K562 (cell line): ENCODE measurements around the gene TIGD1. TPM values are rescaled to one million over a fixed set of nuclear protein-coding genes. Genes with fewer than 3 reads are reported as not detected.

Experiments used
- ATAC-seq: fragments of 200-7000 bp; cut with Tn5 transposase; 3 replicates; pipeline ENCODE4 v1.9.1; 2020; ENCODE audit warnings: moderate library complexity
- BruUV-seq: library from RNA; stranded (reverse); fragments of 400-500 nt; replicated peaks from 2 replicates; lab custom pipeline; 2021; lab: Mats Ljungman, UMichigan
- CTCF ChIA-PET: fragments of 300-600 bp; formaldehyde crosslinking; extraction: SDS; loops from one replicate; lab custom pipeline; 2021; ENCODE audit warnings: low intra/inter-chr PET ratio; lab: Yijun Ruan, JAX
- POLR2A ChIA-PET: fragments of 300-600, 350-650 bp; sonication (Branson Sonifier 250); formaldehyde crosslinking; extraction: SDS; loops from one replicate; lab custom pipeline; 2021; ENCODE audit warnings: antibody characterized with exemption, inconsistent platforms; lab: Yijun Ruan, JAX
- DNase-seq, 4 experiments: peaks; one replicate each; pipeline versions ENCODE4 v3.0.0 to v3.0.0-alpha.2; 2011 to 2018; ENCODE audit warnings: low spot score in 3 of 4, mixed read lengths in 3 of 4; ENCODE audit errors: extremely low read depth in 1 of 4
- FAIRE-seq: peaks from 2 replicates; lab custom pipeline; 2011; peaks lifted over from hg19 to GRCh38; lab: Jason Lieb, UNC
- H2AFZ ChIP-seq: 2 replicates; pipeline ENCODE4 v1.6.0; 2011; ENCODE audit warnings: low read depth, low read length, control low read depth, inconsistent platforms
- H3K27ac ChIP-seq: fragments of 200-600 bp; 3 replicates; pipeline ENCODE4 v1.8.0; 2011; ENCODE audit warnings: low read depth, mild to moderate bottlenecking, control low read depth, inconsistent platforms, low read length, moderate library complexity, mixed read lengths; ENCODE audit errors: extremely low read depth
- H3K27me3 ChIP-seq, 2 experiments: fragments of 300-600 bp in 1 of 2; 2 replicates in 1 of 2; 3 replicates in 1 of 2; pipeline versions ENCODE4 v1.6.0 to v1.8.0; 2011; ENCODE audit warnings: inconsistent platforms in 2 of 2, low read length in 2 of 2, mild to moderate bottlenecking in 1 of 2, mixed read lengths in 1 of 2, moderate library complexity in 1 of 2; ENCODE audit not compliant: control insufficient read depth in 2 of 2, insufficient read depth in 2 of 2
- H3K36me3 ChIP-seq: fragments of 300-600 bp; 3 replicates; pipeline ENCODE4 v1.8.0; 2011; ENCODE audit warnings: mild to moderate bottlenecking, low read length, inconsistent platforms; ENCODE audit not compliant: control insufficient read depth, insufficient read depth
- H3K4me1 ChIP-seq, 2 experiments: fragments of 200-600 bp in 1 of 2; replicated peaks in 1 of 2; 2 replicates in 1 of 2; 3 replicates in 1 of 2; pipeline versions ENCODE4 v1.5.1 to v1.8.0; 2011; ENCODE audit warnings: inconsistent platforms in 2 of 2, low read length in 2 of 2, mild to moderate bottlenecking in 1 of 2, mixed read lengths in 1 of 2, moderate library complexity in 1 of 2; ENCODE audit not compliant: control insufficient read depth in 2 of 2, insufficient read depth in 2 of 2
- H3K4me2 ChIP-seq: 2 replicates; pipeline ENCODE4 v1.6.1; 2011; ENCODE audit warnings: low read length, control low read depth, inconsistent platforms, mixed read lengths; ENCODE audit not compliant: insufficient read depth
- H3K4me3 ChIP-seq: fragments of 200-600 bp; sonication (generic), shearing (Covaris generic); 2 replicates; pipeline ENCODE4 v1.5.1; 2016; ENCODE audit warnings: control low read depth, inconsistent platforms
- H3K79me2 ChIP-seq: fragments of 200-600 bp; 3 replicates; pipeline ENCODE4 v1.8.0; 2011; ENCODE audit warnings: low read length, inconsistent platforms; ENCODE audit not compliant: control insufficient read depth, insufficient read depth
- H3K9ac ChIP-seq, 2 experiments: 2 replicates each; pipeline versions ENCODE4 v1.6.0 to v1.6.1; 2011; ENCODE audit warnings: low read depth in 2 of 2, low read length in 2 of 2, control low read depth in 1 of 2, inconsistent platforms in 1 of 2, mild to moderate bottlenecking in 1 of 2, mixed read lengths in 1 of 2; ENCODE audit not compliant: insufficient read depth in 1 of 2
- H3K9me1 ChIP-seq: one replicate; pipeline ENCODE4 v1.6.0; 2011; ENCODE audit warnings: inconsistent platforms, mild to moderate bottlenecking, low read length, moderate library complexity; ENCODE audit not compliant: control insufficient read depth, insufficient read depth
- H3K9me3 ChIP-seq: replicated peaks from 2 replicates; pipeline ENCODE4 v1.5.1; 2011; ENCODE audit warnings: low read depth, low read length, inconsistent platforms; ENCODE audit not compliant: control insufficient read depth, insufficient read depth
- H4K20me1 ChIP-seq: replicated peaks from 2 replicates; pipeline ENCODE4 v1.6.1; 2011; ENCODE audit warnings: low read length, inconsistent platforms, mixed read lengths; ENCODE audit not compliant: control insufficient read depth, insufficient read depth
- ATF6 ChIP-seq: sonication (generic); formaldehyde crosslinking; IDR thresholded peaks from 2 replicates; pipeline ENCODE4 v1.4.0; 2020; ENCODE audit warnings: mild to moderate bottlenecking, missing genetic modification reagents
- CREBBP ChIP-seq: IDR thresholded peaks from one replicate; pipeline ENCODE4 v1.6.1; 2012; ENCODE audit warnings: low read depth, mild to moderate bottlenecking, control low read depth, inconsistent platforms, low read length
- EHMT2 ChIP-seq: fragments of 450-650 bp; IDR thresholded peaks from 2 replicates; pipeline ENCODE4 v1.6.1; 2018; ENCODE audit warnings: antibody characterized with exemption
- ETS2 ChIP-seq: IDR thresholded peaks from 2 replicates; pipeline ENCODE4 v1.6.1; 2016; ENCODE audit warnings: borderline replicate concordance, missing genetic modification characterization, mild to moderate bottlenecking, moderate library complexity, missing compliant biosample characterization; ENCODE audit not compliant: poor library complexity, severe bottlenecking
- KDM1A ChIP-seq, 2 experiments: fragments of 450-650 bp; IDR thresholded peaks; 2 replicates each; pipeline ENCODE4 v1.6.1; 2016; ENCODE audit warnings: mild to moderate bottlenecking in 2 of 2
- MCM5 ChIP-seq: fragments of 450-650 bp; IDR thresholded peaks from 2 replicates; pipeline ENCODE4 v1.6.1; 2016; ENCODE audit warnings: low read depth
- PCBP2 ChIP-seq: fragments of 200-400 bp; formaldehyde crosslinking; IDR thresholded peaks from 2 replicates; pipeline ENCODE4 v1.6.1; 2018; ENCODE audit warnings: low read length, low read depth, mild to moderate bottlenecking, moderate library complexity; ENCODE audit not compliant: poor library complexity, severe bottlenecking
- POLR2H ChIP-seq: IDR thresholded peaks from 2 replicates; pipeline ENCODE4 v1.6.1; 2016; ENCODE audit warnings: missing genetic modification characterization, low read depth, mild to moderate bottlenecking, control low read depth, missing compliant biosample characterization, moderate library complexity
- PTBP1 ChIP-seq: fragments of 200-400 bp; formaldehyde crosslinking; IDR thresholded peaks from 2 replicates; pipeline ENCODE4 v1.6.1; 2017; ENCODE audit warnings: low read depth, low read length
- SIX5 ChIP-seq, 2 experiments: IDR thresholded peaks; 2 replicates each; pipeline ENCODE4 v1.6.1; 2011; ENCODE audit warnings: low read length in 2 of 2, borderline replicate concordance in 1 of 2, low read depth in 1 of 2, mild to moderate bottlenecking in 1 of 2, moderate library complexity in 1 of 2; ENCODE audit not compliant: insufficient read depth in 1 of 2
- ZNF274 ChIP-seq: IDR thresholded peaks from 2 replicates; pipeline ENCODE4 v1.6.1; 2011; ENCODE audit warnings: low read depth, mild to moderate bottlenecking, low read length, moderate library complexity, borderline replicate concordance
- WGBS: fragments of 100-300 bp; shearing (Covaris generic); methylation state at CpG from one replicate; pipeline ENCODE4 v1.1.6; 2016; ENCODE audit warnings: low coverage, mixed read lengths; ENCODE audit not compliant: insufficient coverage; ENCODE audit errors: missing lambda C conversion rate; 5-methylcytosine and 5-hydroxymethylcytosine counted together
- in situ Hi-C: fragments of 300-500 bp; cut with MboI; formaldehyde crosslinking; loops from 4 replicates; pipeline ENCODE4 v1.15.0; 2018; ENCODE audit warnings: inconsistent platforms, mixed read lengths
- intact Hi-C: fragments of 100-400 bp; cut with micrococcal nuclease; formaldehyde crosslinking; loops from 2 replicates; pipeline ENCODE4 v1.14.2; 2022
- polyA plus RNA-seq, 8 experiments: library from polyadenylated mRNA; depleted of rRNA in 4 of 8; stranded (reverse) in 5 of 8; unstranded in 3 of 8; fragments of >200 nt; fragmentation: Nextera tagmentation in 2 of 8; fragmentation: Illumina TruSeq in 1 of 8; extraction: Ambion mirVana in 2 of 8; extraction: Trizol in 1 of 8; gene quantifications; 2 replicates each; pipeline versions ENCODE4 v1.2.1 to v1.2.3, GENCODE V29; 2011 to 2014; ENCODE audit warnings: inconsistent platforms in 1 of 8, missing spikeins in 1 of 8
- total RNA-seq, 7 experiments: library from RNA; depleted of rRNA in 6 of 7; stranded (reverse); fragments of >200 nt in 6 of 7; fragmentation: Illumina TruSeq in 2 of 7; extraction: Trizol in 2 of 7; gene quantifications; 2 replicates each; pipeline versions ENCODE4 v1.2.1 to v1.2.3, GENCODE V29; 2011 to 2021; ENCODE audit warnings: low replicate concordance in 1 of 7
- TF ChIP-seq, protein P1 (sequence below): sonication (generic); formaldehyde crosslinking; IDR thresholded peaks from 2 replicates; pipeline ENCODE4 v1.8.1; 2023; ENCODE audit warnings: missing genetic modification reagents, mild to moderate bottlenecking, borderline replicate concordance
- TF ChIP-seq, protein P2 (sequence below): fragments of 450-650 bp; IDR thresholded peaks from one replicate; pipeline ENCODE4 v1.6.1; 2018; ENCODE audit warnings: mild to moderate bottlenecking, moderate library complexity; ENCODE audit not compliant: partially characterized antibody

The TIGD1 gene
- total and polyA plus RNA-seq, 9 of the 15 experiments (the other 6 are each of a cell fraction or from before 2014, with no cell fraction given), result 2.0 to 10.1 (median 6.6) TPM

DNA sequence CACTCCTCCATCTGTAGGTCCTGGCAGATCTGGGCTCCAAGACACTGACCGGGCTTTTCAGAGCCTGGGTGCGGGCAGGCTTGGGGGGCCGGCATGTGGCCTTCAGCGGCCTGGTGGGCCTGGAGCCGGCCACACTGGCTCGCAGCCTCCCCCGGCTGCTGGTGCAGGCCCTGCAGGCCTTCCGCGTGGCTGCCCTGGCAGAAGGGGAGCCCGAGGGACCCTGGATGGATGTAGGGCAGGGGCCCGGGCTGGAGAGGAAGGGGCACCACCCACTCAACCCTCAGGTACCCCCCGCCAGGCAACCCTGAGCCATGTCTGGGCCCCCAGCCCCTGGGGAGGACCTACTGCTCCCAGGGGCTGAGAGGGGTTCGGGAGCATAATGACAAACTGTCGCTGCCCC lies 25.2 kb downstream of the TIGD1 start (continued):
- TF ChIP-seq, protein P1, sequence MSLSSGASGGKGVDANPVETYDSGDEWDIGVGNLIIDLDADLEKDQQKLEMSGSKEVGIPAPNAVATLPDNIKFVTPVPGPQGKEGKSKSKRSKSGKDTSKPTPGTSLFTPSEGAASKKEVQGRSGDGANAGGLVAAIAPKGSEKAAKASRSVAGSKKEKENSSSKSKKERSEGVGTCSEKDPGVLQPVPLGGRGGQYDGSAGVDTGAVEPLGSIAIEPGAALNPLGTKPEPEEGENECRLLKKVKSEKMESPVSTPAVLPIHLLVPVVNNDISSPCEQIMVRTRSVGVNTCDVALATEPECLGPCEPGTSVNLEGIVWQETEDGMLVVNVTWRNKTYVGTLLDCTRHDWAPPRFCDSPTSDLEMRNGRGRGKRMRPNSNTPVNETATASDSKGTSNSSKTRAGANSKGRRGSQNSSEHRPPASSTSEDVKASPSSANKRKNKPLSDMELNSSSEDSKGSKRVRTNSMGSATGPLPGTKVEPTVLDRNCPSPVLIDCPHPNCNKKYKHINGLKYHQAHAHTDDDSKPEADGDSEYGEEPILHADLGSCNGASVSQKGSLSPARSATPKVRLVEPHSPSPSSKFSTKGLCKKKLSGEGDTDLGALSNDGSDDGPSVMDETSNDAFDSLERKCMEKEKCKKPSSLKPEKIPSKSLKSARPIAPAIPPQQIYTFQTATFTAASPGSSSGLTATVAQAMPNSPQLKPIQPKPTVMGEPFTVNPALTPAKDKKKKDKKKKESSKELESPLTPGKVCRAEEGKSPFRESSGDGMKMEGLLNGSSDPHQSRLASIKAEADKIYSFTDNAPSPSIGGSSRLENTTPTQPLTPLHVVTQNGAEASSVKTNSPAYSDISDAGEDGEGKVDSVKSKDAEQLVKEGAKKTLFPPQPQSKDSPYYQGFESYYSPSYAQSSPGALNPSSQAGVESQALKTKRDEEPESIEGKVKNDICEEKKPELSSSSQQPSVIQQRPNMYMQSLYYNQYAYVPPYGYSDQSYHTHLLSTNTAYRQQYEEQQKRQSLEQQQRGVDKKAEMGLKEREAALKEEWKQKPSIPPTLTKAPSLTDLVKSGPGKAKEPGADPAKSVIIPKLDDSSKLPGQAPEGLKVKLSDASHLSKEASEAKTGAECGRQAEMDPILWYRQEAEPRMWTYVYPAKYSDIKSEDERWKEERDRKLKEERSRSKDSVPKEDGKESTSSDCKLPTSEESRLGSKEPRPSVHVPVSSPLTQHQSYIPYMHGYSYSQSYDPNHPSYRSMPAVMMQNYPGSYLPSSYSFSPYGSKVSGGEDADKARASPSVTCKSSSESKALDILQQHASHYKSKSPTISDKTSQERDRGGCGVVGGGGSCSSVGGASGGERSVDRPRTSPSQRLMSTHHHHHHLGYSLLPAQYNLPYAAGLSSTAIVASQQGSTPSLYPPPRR (CRISPR knock-in tag), result no peak
- TF ChIP-seq SIX5 (IDR thresholded peaks at IDR 0.05; ENCODE audit: borderline replicate concordance in 1 of 2, insufficient read depth in 1 of 2, low read depth in 1 of 2, low read length in 2 of 2) (no peak), CREBBP (no peak), PTBP1 (no peak)

DNA sequence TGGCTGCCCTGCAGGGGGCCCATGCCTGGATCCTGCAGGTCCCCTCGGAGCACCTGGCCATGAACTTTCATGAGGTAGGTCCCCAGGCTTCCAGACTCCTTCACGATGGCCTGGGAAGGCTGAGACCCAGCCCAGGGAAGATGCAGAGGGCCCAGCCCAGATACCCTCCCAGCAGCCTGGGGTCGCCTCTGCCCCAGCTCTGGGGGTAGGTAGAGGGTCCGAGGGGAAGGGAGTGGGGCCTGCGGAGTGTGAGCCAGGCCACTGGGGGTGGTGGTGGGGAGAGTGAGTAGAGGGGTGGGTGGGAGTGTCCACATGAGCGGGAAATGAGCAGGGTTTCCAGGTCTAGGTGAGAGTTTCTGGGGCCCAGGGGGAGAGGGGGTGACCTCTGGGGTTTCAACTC lies 25.6 kb downstream of the TIGD1 start:
- no peak overlapping the region for H3K4me3 ChIP-seq
- ChIA-PET POLR2A (no interaction called here), CTCF (no interaction called here)
- no peaks in the 10 kb centered on the region for H3K79me2 ChIP-seq
- no peak overlapping the region for H2AFZ ChIP-seq
- WGBS, result 22% methylated on average over 4 of the region's 6 CpGs
- in situ Hi-C loops (no loop called here), intact Hi-C loops (loop anchor here (5.0 kb wide), 3 partner anchors 77 to 287 kb away; no protein-coding TSS in a partner anchor)
- peaks cover 0 to 57% of the 10 kb centered on the region in 2 experiments; a peak in 2 of 5 replicates for H3K27me3 ChIP-seq
- H3K4me2 ChIP-seq, result no peak overlapping the region
- no peak overlapping the region for H3K27ac ChIP-seq
- DNase-seq (no peak), ATAC-seq (no peak), FAIRE-seq (no peak)
- peaks cover 0 to 27% of the 10 kb centered on the region in 2 experiments; a peak in 2 of 5 replicates for H3K4me1 ChIP-seq
- H3K9me3 ChIP-seq, result no peaks in the 10 kb centered on the region
- H3K36me3 ChIP-seq, result no peaks in the 10 kb centered on the region
- BruUV-seq, result no TSS peak
- H3K9ac ChIP-seq, result no peak overlapping the region
- H4K20me1 ChIP-seq, result no peaks in the 10 kb centered on the region
- no peaks in the 10 kb centered on the region for H3K9me1 ChIP-seq
- no peak for TF ChIP-seq MCM5
- TF ChIP-seq, protein P2, sequence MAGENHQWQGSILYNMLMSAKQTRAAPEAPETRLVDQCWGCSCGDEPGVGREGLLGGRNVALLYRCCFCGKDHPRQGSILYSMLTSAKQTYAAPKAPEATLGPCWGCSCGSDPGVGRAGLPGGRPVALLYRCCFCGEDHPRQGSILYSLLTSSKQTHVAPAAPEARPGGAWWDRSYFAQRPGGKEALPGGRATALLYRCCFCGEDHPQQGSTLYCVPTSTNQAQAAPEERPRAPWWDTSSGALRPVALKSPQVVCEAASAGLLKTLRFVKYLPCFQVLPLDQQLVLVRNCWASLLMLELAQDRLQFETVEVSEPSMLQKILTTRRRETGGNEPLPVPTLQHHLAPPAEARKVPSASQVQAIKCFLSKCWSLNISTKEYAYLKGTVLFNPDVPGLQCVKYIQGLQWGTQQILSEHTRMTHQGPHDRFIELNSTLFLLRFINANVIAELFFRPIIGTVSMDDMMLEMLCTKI, result no peak
- TF ChIP-seq PCBP2, result no peak
- no peak for TF ChIP-seq EHMT2
- no peak for TF ChIP-seq ZNF274
- TF ChIP-seq ETS2 (tag), result no peak
- TF ChIP-seq POLR2H, result no peak
- TF ChIP-seq KDM1A (IDR thresholded peaks at IDR 0.05), result no peak
- TF ChIP-seq ATF6 (CRISPR knock-in tag), result no peak
